Epithelial cell of proximal tubule (primary cell): ENCODE measurements around the gene SEC24C. TPM values are rescaled to one million over a fixed set of nuclear protein-coding genes. Genes with fewer than 3 reads are reported as not detected.

Source experiments
- DNase-seq: peaks from one replicate; pipeline ENCODE4 v3.0.0-alpha.2; 2011; ENCODE audit warnings: low read depth
- H3K4me3 ChIP-seq: 2 replicates; pipeline ENCODE4 v1.5.1; 2011; ENCODE audit warnings: low read depth, mild to moderate bottlenecking, low read length
- total RNA-seq: library from RNA; depleted of rRNA; stranded (reverse); fragments of >200 nt; gene quantifications from 2 replicates; pipeline ENCODE4 v1.2.3, GENCODE V29; 2015
- TF ChIP-seq, protein P1 (sequence below): conservative IDR thresholded peaks from 2 replicates; pipeline ENCODE4 v1.5.1; 2012; ENCODE audit warnings: low read depth, mild to moderate bottlenecking, low read length

The SEC24C gene
- total RNA-seq, 1 donor from 2014 or later, result 54.3 TPM

- TF ChIP-seq, protein P1, sequence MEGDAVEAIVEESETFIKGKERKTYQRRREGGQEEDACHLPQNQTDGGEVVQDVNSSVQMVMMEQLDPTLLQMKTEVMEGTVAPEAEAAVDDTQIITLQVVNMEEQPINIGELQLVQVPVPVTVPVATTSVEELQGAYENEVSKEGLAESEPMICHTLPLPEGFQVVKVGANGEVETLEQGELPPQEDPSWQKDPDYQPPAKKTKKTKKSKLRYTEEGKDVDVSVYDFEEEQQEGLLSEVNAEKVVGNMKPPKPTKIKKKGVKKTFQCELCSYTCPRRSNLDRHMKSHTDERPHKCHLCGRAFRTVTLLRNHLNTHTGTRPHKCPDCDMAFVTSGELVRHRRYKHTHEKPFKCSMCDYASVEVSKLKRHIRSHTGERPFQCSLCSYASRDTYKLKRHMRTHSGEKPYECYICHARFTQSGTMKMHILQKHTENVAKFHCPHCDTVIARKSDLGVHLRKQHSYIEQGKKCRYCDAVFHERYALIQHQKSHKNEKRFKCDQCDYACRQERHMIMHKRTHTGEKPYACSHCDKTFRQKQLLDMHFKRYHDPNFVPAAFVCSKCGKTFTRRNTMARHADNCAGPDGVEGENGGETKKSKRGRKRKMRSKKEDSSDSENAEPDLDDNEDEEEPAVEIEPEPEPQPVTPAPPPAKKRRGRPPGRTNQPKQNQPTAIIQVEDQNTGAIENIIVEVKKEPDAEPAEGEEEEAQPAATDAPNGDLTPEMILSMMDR, result no peak
- DNase-seq, result no peak
- no peak overlapping the region for H3K4me3 ChIP-seq
Measured at GRCh38 chr10:73802276-73802991, 58.3 kb downstream of the SEC24C start.

- TF ChIP-seq, protein P1, result no peak
- DNase-seq, result no peak
- no peak overlapping the region for H3K4me3 ChIP-seq
Measured at GRCh38 chr10:73803680-73804286, 59.6 kb downstream of the SEC24C start.

DNA sequence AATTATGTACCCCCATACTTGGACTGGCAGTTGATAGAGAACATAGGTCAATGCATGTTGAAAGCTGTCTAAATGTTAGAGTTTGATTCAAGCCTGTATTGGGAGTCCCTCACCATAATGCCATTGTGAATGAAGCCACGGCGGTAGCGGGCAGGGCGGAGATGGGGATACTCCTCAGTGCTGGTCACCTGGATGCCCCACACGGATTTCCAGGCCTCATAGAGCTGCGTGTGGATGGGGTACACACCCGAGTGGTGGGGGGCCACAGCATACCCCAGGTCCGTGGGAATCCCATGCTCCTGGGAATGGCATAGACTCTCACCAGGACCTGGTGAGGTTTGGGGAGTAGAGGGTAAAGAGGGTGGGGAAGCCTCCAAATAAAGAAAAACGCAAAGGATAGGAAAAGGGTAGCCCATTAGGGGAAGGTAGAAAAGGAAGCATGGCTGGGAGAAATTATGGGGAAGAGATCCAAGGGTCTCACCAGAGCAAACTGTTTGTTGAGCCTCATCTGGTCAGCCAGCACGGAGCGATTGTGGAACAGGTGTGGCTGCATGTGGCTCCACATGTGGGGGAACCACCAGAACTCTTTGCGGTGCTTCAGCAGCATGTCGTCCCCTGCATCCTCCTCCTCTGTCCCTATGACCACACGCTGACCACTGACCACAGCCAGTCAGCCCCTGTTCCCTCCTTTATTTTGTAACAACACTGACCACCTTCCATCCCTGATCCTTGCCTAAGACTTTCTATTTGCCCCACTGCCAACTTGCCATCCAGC lies 62.2 kb downstream of the SEC24C start:
- no peak overlapping the region for H3K4me3 ChIP-seq
- TF ChIP-seq, protein P1, result no peak
- no peak for DNase-seq

DNA sequence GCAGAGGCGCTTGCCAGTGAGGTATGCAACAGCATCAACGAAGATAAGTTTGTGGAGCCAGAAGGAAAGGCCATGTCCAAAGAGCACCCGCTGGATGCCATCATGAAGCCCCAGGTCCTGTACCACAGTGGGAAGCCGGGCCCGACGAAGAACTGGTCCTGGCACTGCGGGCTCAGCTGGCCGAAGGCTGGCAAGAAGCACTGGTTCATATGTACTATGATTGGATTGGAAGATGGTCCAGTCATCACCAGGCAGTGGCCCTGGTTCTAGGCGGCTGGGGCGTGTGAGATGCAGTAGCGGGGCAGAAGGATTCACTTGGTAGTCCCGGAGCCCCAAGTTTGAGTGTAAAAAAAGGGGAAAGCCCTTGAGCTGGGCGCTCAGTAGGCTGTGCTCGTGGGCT lies 63.3 kb downstream of the SEC24C start:
- DNase-seq, result no peak
- TF ChIP-seq, protein P1, result no peak
- no peak overlapping the region for H3K4me3 ChIP-seq

- TF ChIP-seq, protein P1, result no peak
- no peak overlapping the region for H3K4me3 ChIP-seq
- no peak for DNase-seq
Measured at GRCh38 chr10:73808021-73808815, 64.0 kb downstream of the SEC24C start.

DNA sequence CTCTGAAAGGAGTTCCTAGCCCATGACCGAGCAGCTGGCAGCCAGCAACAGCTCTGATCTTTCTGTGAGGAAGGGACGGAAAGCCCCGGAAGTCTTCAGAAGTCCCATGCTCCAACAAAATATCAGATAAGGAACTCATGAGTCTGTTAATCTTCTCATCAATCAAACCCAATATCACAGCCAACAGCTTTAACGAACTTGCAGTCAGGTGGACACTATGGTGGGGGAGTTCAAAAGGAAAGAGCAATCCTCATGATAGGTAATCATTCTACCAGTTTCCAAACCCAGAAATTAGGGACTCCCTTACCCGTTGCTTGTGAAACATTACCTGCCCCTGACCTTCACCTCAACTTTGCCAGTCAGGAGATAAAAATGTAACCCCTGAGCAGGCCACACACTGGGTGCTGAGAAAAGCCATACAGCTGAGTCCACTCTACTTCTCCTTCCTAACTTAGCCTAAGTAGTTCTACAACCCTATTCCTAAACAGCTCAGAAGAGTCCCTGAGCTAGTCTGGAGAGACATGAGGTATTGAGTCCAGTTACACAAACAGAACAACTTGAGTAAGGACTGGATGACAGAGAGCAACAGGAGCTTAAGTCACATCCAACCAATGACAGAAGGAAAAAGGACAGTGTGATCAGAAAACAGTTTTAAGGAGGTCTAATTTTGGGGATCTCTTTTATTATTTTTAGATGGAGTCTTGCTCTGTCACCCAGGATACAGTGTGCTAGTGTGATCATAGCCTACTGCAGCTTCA lies 65.1 kb downstream of the SEC24C start:
- TF ChIP-seq, protein P1, result no peak
- H3K4me3 ChIP-seq, result no peak overlapping the region
- no peak for DNase-seq
